Amniotic stem cell (primary cell): Measurements from ENCODE around the gene ATP1B4.
"Not testable (repeated sequence)": the region's sequence is repeated elsewhere in the genome, so short reads cannot be mapped to it uniquely, and the experiment has no call there.

Experiments used
- DNase-seq: peaks from one replicate; lab custom pipeline; 2025; lab: John Stamatoyannopoulos, UW

ATP1B4 gene

DNA sequence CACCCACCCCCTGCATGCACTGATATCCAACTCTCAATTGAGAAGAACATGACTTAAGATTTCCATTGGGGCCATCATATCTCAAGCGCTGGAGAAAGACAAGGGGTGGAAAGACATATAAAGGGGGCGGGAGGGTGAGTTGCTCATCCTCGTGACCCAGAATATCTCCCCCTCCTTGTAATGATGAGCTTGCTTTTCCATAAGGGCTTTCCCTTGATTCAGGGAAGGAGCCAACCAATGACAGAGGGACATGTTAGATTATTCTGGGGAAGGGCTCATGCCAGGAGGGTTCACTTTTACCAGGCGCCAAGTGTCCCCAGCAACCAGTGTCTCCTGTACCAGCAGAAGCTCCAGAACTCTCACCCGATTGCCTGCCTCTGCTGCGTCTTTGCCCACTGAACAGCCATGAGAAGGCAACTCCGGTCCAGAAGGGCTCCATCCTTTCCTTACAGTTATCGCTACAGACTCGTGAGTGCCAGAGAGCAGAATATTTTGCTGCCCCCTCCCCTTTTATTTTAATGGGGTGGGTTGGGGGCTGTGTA lies at the start of gene ATP1B4:
Gene ATP1B4 (plus strand): TSS at position 326 of the 542 bp plus-strand sequence. CDS start 80 bp downstream, at position 406.
- no peak for DNase-seq

DNA sequence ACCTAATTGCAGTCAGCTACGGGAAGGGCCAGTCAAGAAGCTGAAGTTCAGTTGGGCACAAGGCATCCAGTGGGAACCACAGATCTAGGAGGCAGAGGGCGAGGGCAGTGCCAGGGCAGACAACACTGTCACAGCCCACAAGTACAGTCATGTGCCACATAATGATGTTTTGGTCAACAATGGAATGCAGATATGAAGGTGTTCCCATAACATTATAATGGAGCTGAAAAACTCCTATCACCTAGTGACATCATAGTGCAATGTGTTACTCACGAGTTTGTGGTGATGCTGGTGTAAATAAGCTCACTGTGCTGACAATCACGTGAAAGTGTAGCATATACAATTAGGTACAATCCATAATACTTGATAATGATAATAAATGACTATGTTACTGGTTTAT lies 46.1 kb upstream of the ATP1B4 start:
- DNase-seq, result no peak

DNA sequence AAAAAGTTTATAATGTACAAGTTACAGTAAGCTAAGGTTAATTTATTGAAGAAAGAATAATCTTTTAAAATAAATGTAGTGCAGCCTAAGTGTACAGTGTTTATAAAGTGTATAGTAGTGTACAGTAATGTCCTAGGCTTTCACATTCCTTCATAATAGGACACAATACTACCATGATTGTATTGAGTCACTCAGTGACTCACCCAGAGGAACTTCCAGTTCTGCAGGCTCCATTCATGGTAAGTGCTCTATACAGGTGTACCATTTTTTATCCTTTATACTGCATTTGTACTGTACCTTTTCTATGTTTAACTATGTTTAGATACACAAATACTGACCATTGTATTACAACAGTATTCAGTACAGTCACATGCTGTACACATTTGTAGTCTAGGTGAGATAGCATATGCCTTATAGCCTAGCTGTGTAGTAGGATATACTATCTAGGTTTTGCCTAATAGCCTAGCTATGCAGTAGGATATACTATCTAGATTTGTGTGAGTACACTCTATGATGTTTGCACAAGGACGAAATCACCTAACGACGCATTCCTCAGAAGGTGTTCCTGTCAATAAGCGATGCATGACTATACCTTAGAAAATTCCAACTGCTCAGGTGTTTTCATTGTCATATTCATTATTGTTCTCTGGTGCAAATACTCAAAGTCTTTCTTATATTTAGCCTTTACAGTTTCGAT lies 45.2 kb upstream of the ATP1B4 start:
- no peak for DNase-seq

DNA sequence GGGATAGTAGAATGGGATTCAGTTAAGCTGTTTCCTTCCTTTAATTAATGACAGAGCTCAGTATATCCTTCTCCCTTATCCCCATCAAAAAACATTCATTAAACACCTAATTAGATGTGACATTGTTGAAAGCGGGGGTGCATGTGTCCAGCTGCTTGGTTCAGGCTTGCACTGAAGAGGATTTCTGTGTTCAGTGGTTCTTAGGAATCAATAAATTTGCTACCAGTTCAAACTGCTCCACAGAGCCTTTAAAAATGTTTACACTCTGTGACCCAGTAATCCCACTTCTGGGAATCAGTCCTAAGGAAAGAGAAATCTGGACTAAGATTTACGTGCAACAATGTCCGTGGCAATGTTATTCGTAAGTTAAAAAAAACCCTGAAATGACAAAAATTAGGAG lies 43.5 kb upstream of the ATP1B4 start:
- DNase-seq, result no peak

DNA sequence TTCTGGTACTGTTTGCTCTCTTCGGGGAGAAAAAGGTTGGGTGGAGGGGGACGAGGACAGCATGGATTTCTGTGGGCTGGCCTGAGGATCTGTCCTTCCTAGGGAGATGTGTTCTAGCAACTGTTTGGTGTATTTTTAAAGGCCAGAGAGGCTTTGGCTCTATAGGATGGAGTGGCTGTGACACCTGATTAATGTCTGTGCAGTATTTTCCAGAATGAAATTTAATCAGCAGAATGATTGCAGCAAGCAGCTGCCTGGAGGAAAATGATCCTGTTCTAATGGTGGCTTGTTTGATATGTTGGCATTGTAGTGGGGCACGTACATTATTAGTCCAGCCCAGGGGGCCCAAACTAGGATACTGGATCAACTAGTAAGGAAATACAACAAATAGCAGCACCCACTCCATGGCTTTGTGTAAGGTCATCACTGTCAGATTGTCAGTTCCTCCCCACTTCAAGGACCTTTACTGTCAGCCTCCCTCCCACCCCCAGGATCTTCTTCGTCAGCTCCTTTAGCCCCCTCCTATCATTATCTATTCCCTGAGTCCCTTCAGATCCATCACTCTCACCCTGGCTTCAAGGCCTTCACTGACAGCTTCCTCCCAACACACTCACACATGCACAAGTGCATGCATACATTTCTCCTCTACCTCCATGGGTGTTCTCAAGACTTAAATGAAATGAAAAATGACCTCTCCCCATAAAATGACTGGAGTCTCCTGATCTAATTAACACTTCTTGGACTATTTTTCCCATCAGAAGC lies 40.2 kb upstream of the ATP1B4 start:
- no peak for DNase-seq

DNA sequence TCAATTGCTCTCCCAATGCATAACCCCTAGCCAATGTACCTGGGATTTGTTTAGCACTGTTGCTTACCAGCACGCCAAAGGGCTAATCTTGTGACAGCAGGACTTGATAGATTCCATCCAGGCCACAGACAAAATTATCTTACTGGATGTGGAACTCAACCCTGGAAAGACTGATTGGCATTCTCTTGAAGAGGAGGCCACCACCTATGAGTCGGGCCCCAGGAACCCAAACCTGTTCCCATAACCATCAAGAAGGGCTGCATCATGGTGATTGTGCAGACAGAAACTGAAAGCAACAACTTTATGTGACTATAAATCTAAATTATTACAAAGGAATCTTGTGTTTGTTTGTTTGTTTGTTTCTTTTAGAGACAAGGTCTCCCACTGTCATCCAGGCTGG lies 30.8 kb upstream of the ATP1B4 start:
- no peak for DNase-seq

DNA sequence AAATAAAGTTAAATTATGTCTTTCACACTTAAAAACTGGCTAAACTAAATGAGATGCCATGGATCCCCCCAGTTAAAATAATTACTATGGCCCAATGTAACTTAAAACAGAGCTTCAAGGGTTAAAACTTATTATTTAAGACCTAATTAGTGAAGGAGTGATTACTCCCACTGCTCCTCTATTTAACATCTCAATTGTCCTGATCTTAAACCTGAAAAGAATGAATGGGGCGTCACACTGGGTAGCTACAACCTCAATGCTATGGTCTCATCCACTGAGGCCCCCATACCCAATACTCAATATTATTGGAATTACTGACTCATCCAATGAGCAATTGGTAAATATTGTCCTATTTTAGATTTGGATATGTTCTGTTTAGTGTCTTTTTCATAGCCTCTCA lies 29.5 kb upstream of the ATP1B4 start:
- no peak for DNase-seq

DNA sequence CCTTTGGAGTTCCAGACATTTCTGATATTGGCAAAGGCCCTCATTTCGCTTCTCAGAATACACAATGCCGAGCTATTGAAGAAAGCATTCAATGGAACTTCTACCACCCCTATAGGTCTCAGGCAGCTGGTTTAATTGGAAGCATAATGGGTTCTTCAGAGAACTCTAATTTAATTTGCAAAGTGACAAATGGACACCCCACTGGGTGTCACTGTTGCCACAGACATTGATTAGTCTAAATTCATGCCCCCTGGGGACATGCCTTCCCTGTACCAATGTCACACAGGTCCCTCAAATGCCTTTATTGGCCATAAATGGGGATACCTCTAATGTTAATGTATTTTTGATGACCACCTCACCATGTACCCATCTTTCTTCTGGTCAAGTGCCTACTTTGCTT lies 27.7 kb upstream of the ATP1B4 start:
- DNase-seq, result no peak

DNA sequence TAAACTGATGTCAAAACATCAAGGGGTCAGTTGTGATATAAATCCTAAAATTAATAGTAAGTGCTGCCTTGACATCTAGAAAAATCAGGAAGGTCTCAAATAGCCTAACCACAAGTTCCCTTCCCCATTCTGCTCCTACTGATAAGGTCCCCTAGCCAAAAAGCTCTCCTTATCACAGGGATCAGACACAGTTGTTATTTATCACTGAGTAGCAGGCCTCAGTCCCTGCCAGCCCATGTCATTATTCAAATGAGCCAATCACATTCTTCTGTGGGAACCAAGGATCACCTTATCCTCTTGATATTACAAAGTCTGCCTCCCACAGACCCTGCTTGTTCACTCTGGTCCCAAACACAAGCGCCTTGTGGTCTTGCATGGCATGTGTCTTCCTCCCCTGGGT lies 27.3 kb upstream of the ATP1B4 start:
- no peak for DNase-seq

DNA sequence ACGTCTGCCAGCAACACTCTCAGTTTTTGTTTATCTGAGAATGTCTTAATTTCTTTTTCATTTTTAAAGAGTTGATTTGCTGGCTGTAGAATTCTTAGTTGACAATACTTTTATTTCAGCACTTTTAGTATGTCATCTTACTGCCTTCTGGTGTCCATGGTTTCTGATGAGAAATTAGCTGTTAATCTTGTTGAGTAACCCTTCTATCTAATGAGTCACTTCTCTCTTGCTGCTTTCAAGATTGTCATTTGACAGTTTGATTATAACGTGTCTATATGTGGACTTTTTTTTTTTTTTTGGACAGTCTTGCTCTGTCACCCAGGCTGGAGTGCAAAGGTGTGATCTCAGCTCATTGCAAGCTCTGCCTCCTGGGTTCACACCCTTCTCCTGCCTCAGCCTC lies 26.6 kb upstream of the ATP1B4 start:
- DNase-seq, result no peak

DNA sequence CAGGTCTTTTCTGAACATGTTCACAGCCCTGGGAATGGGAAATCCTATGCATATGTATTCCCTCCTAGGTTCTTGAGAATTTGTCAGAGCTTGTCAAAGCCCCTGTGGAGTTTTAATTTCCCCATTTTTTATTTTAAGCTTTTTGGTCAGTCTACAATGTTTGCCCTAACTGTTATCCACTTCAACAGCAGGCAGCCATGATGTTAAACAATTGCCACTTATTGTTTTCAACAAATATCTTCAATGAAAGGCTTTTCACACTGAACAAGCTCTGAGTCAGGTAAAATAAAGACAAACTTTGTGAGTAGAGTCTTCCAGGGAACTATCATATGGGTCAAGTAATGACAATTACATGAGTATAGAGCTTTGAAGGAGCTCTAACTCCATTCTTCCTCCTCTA lies 25.0 kb upstream of the ATP1B4 start:
- no peak for DNase-seq

DNA sequence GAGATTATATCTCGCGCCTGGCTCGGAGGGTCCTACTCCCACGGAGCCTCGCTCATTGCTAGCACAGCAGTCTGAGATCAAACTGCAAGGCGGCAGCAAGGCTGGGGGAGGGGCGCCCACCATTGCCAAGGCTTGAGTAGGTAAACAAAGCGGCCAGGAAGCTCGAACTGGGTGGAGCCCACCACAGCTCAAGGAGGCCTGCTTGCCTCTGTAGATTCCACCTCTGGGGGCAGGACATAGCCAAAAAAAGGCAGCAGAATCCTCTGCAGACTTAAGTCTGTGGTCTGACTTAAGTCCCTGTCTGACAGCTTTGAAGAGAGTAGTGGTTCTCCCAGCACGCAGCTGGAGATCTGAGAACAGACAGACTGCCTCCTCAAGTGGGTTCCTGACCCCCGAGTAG lies 17.3 kb upstream of the ATP1B4 start:
- DNase-seq, result not testable (repeated sequence)

DNA sequence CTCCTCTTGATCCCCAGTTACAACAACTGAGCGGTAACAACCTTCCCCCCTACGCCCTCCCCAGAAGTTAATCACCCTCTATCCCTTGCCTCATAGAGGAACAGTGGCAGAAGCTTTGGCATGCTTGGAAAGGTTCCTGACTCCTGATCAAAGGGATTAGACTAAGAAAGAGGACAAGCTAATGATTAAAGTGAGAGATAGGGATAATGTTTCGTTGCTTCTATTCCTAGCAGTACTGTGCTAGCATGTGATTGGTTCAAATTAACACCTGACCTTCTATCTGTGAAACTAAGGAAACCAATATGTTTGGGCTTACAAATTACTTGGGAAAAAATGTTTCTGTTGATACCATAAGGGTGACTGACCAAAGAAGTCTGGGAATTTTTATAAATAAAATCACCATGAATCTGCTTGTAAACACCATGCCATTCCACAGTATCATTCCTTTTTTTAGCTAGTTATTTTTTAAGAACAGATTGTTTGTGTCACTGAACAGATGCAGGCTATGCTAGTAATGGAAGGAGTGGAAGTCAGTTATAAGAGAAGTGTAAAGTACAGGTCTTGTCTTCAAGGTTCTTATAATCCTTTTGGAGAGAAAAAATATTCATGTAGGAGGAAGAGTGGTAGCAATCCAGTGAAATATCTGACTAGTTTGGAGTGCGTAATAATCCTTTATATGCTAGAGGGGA lies 11.3 kb upstream of the ATP1B4 start:
- DNase-seq, result no peak

DNA sequence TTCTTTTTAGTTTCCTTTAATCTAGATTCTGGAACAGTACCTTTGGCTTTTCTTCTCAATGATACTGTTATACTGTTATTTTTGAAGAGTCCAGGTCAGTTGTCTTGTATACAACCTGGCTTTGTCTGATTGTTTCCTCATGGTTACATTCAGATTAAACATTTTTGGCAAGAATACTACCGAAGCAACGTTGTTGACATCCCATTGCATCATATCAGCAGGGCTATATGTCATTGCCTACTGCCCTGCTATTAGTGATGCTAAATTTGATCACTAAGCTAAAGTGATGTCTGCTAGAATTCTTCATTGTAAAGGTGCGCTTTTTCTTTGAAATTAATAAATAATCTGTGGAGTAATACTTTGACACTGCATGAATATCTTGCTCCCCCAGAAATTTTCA lies 5.8 kb upstream of the ATP1B4 start:
- DNase-seq, result no peak

DNA sequence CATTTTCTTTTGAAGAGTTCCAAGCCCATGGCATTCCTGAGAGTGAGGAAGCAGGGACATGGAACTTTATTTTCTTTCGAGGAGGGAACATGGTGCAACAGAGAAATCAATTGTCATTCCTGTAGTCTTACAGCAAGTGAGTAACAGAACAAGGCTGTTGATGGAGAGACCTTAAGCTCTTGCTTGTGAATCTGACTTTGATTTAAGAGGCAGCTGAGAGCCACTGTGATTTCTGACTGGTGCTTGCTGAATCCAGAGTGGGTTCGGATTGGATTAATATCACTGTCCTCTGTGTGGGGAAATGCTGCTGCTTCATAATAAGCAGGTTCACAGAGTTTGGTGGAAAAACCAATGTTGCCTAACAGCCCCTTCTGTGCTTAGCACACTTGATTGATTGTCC lies 4.7 kb upstream of the ATP1B4 start:
- DNase-seq, result no peak

DNA sequence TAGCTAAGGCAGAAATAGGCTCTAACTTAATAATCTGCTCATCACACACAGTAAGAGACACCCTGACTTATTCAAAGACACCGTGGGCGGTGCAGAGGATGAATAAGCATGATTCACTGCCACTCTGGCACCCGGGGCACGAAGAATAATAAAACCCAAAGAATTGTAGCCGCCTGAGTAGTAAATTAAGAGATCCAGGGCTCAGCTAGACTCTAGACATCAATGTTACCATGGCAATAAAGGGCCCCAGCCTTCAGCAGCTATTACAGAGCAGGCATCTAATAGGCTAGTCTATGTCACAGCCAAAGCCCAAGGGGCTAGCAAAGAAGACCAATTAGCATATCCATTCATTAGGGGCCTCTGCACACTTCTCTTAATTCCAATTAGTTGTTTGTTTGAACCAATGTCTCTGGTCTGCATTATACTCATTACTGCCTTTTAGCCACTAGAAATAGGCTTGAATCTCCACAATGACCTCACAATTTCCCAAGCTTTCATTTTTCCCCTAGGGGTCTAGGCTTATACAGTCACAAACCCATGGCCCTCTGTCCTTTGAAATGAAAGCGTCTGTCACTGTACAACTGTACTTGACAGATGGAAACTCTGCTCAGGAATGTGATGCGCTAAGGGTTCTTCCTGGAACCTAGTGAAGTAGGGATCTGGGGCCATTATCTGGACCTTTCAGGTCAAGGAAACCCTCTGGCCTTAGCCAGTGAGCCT lies 3.0 kb upstream of the ATP1B4 start:
- DNase-seq, result no peak

DNA sequence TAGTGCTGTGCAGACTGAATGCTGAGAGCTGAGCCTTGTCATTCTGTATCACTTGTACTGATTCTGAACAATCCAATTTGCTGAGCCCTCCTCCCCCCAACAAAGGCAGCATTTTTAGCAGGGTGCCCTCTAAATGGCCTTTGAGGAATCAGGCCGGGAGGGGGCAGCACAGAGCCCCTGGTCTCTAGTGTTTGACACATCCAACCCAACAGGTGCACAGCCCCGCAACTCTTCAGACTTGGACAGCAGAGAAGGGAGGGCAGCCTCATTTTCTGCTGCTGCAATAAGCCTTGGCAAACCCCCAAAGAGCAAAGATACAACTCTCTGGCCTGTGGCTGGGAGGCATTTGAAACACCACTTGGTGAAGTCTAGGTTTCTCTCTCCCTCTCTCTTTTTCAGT lies 3.4 kb downstream of the ATP1B4 start:
- DNase-seq, result no peak

DNA sequence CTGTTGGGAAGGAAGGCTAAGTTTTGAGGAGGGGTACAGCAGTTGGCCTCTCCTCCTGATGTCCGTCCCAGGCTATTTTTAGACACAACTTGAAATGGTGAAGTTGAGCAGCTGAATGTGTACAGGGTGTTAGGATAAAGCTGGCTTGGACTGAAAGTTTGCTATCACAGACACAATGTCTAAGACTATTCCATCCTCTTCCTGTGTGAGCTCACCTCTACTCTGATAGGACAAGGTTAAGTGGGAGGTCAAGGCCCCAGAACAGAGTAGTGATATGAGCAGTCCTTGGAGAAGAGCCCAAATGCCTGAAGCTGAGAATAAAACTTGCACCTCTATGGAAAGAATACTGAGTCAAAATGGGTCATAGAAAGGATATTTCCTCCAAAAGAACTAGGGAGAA lies 4.1 kb downstream of the ATP1B4 start:
- no peak for DNase-seq

DNA sequence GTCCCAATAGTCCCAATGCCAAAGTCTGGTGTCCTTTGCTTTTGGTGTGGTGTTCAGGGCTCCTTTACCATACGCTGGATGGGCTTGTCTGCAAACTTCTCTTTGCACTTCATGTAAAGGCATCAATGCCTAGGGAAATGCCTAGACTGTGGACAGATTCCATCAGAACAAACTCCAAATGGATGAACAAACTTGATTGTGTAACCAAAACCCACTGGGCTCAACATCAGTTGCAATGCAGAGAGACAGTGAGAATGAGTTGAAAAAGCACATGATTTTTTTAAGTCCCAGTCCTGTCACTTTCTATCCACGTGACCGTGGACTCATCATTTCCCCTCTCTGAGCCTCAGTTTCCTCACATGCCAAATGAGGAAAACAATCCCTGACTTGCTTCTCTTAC lies 4.9 kb downstream of the ATP1B4 start:
- DNase-seq, result no peak

DNA sequence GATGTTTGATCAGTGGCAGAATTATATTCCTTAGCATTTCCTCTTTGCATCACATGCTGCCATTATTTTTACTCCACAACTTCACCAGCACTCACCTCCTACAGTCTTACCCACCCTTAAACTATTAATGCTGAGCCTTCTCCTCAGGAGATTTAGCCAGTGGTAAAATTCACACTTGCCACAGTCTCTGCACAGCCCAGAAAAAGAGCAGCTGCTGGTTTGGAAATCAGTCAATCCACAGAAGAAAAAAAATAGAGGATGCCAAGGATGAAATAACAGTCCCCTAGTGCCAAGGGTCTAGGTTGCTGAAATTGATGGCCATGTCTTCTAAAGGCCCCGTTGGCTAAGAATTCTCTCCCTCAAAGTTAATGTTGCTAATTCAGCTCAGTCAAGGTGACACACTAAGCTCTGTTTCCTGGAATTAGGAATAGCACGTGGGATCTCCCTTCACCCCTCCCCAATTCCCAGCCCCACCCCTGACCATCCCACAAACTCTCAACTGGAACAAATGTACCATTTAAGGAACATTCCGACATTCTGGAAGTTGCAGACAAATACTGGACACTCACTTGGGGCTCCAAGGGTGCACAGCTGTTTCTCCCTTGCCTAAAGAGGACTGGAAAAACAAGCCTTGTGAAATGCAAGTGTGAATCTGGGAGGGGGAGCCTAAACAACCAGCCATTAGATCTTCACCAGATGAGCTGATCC lies 5.7 kb downstream of the ATP1B4 start:
- DNase-seq, result no peak

DNA sequence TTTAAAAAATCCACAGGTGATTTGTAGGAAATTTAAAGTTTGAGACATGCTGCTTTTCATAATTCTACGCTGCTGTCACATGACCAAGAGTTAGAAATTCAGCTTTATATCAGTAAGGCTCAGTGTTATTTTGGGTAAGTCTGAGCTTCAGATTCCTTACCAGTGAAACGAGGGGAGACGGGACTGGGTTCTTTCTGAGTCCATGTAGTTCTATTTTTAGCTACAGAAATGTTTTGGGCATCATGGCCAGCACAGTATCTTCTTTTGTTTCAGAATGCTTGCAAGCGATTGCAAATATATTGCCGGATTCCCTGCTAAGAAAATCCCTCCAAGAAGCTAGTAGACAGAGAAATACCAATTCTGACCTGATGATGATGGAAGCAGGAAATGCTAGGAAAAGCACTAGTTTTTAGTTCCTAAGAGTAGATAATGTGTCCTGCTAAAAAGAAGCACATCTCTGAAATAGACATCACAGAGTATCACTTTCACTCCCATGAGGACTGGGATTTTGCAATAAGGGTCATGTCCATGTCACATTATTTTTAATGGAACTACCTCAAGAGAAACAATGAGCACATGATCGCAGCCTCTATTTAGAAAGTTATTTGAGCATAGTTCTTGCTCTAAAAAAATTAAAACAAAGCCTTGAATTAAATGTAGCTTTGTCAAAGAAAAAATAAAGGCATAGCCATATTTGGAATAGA lies 10.9 kb downstream of the ATP1B4 start:
- DNase-seq, result no peak
